AG09309 (cell line): ENCODE data around the gene PKP1.

Experiments
- DNase-seq: peaks from one replicate; pipeline ENCODE4 v3.0.0-alpha.2; 2010; ENCODE audit warnings: low read depth
- H3K4me3 ChIP-seq: 2 replicates; pipeline ENCODE4 v1.5.1; 2011; ENCODE audit warnings: mild to moderate bottlenecking, low read depth, low read length, moderate library complexity; ENCODE audit not compliant: control insufficient read depth
- CTCF ChIP-seq: IDR thresholded peaks from 2 replicates; pipeline ENCODE4 v1.5.1; 2011; ENCODE audit warnings: mild to moderate bottlenecking, low read depth, low read length, inconsistent platforms; ENCODE audit not compliant: insufficient read depth, control insufficient read depth; ENCODE audit errors: missing control alignments

The PKP1 gene

GRCh38 chr1:201304126-201304525, 20.8 kb downstream of the PKP1 start:
- no peak overlapping the region for H3K4me3 ChIP-seq
- no peak for DNase-seq

GRCh38 chr1:201305815-201306214, 22.5 kb downstream of the PKP1 start:
- TF ChIP-seq CTCF, result no peak
- no peak for DNase-seq

More at GRCh38 chr1:201304126-201304525, 20.8 kb downstream of the PKP1 start:
- TF ChIP-seq CTCF, result no peak

GRCh38 chr1:201307231-201307630, 23.9 kb downstream of the PKP1 start:
- TF ChIP-seq CTCF, result no peak
- H3K4me3 ChIP-seq, result no peak overlapping the region
- DNase-seq, result no peak

More at GRCh38 chr1:201305815-201306214, 22.5 kb downstream of the PKP1 start:
- H3K4me3 ChIP-seq, result no peak overlapping the region

GRCh38 chr1:201307760-201308499, 24.6 kb downstream of the PKP1 start:
- no peak for DNase-seq
- no peak overlapping the region for H3K4me3 ChIP-seq
- TF ChIP-seq CTCF, result no peak

GRCh38 chr1:201309416-201309815, 26.1 kb downstream of the PKP1 start:
- no peak overlapping the region for H3K4me3 ChIP-seq
- no peak for DNase-seq
- TF ChIP-seq CTCF, result no peak

- DNase-seq, result no peak
- TF ChIP-seq CTCF, result no peak
- no peak overlapping the region for H3K4me3 ChIP-seq
Observed at GRCh38 chr1:201310251-201310985, 27.1 kb downstream of the PKP1 start.
